Stomach (tissue), 9 donors: ENCODE measurements around the gene TMEM245. TPM values are rescaled to one million over a fixed set of nuclear protein-coding genes. Genes with fewer than 3 reads are reported as not detected.

Source experiments
- DNase-seq, 2 donors: peaks; one replicate each; pipeline versions ENCODE4 v3.0.0 to v3.0.0-alpha.2; 2013 to 2019
- H3K27ac ChIP-seq, 5 donors: fragments of 200-600 bp in 4 of 5; sonication (generic) in 4 of 5; one replicate each; pipeline ENCODE4 v1.5.1; 2013 to 2019; ENCODE audit warnings: mild to moderate bottlenecking in 1 of 5, moderate library complexity in 1 of 5
- H3K27me3 ChIP-seq, 3 donors: fragments of 200-600 bp; sonication (generic); one replicate each; pipeline ENCODE4 v1.5.1; 2017 to 2019; ENCODE audit warnings: mixed run types in 1 of 3
- H3K36me3 ChIP-seq, 4 donors: fragments of 200-600 bp; sonication (generic); 1 replicate in 3 of 4; 2 replicates in 1 of 4; pipeline ENCODE4 v1.5.1; 2016 to 2019
- H3K4me1 ChIP-seq, 4 donors: fragments of 200-600 bp; sonication (generic); one replicate each; pipeline ENCODE4 v1.5.1; 2016 to 2019
- H3K4me3 ChIP-seq, 4 donors: fragments of 200-600 bp; sonication (generic) in 3 of 4; one replicate each; pipeline ENCODE4 v1.5.1; 2016 to 2019; ENCODE audit warnings: mild to moderate bottlenecking in 1 of 4
- H3K9me3 ChIP-seq, 4 donors: fragments of 200-600 bp; sonication (generic); one replicate each; pipeline ENCODE4 v1.5.1; 2016 to 2019
- CTCF ChIP-seq, 7 experiments: fragments of 450-650 bp in 4 of 7; fragments of 200-600 bp in 3 of 7; sonication (generic) in 3 of 7; IDR thresholded peaks; one replicate each; pipeline ENCODE4 v1.5.1; 2016 to 2019; ENCODE audit warnings: antibody characterized with exemption in 7 of 7, control low read depth in 2 of 7, mild to moderate bottlenecking in 1 of 7
- EP300 ChIP-seq: sonication (generic); formaldehyde crosslinking; IDR thresholded peaks from one replicate; pipeline ENCODE4 v1.6.1; 2017; ENCODE audit warnings: antibody characterized with exemption
- POLR2A ChIP-seq, 4 donors: fragments of 450-650 bp; IDR thresholded peaks; one replicate each; pipeline ENCODE4 v1.6.1; 2016; ENCODE audit warnings: antibody characterized with exemption in 4 of 4, control low read depth in 2 of 4, mild to moderate bottlenecking in 1 of 4, moderate library complexity in 1 of 4
- POLR2AphosphoS5 ChIP-seq, 3 donors: sonication (generic); formaldehyde crosslinking; IDR thresholded peaks; one replicate each; pipeline ENCODE4 v1.6.1; 2016; ENCODE audit warnings: antibody characterized with exemption in 3 of 3
- WGBS, 5 donors: extraction: QIAGEN DNeasy Blood & Tissue Kit in 3 of 5; methylation state at CpG; one replicate each; pipeline versions ENCODE4 v1.1.5 to v1.1.7; 2013 to 2018; 5-methylcytosine and 5-hydroxymethylcytosine counted together
- intact Hi-C: fragments of 100-400 bp; cut with DNase I; formaldehyde crosslinking; loops from one replicate; pipeline ENCODE4 v1.15.1; 2023; ENCODE audit warnings: low total_unique reads
- polyA plus RNA-seq, 3 donors: library from polyadenylated mRNA; stranded (reverse); fragments of 200-250 nt; gene quantifications; one replicate each; pipeline ENCODE4 v1.2.3, GENCODE V29; 2013
- total RNA-seq, 5 donors: library from RNA; depleted of rRNA; stranded (reverse); fragments of >200 nt; gene quantifications; one replicate each; pipeline versions ENCODE4 v1.1.0 to v1.2.3, GENCODE V29; 2014 to 2016
- donor health status: healthy with polysubstance abuse.
- donor health status: Bipolar disorder and iron deficiency.
- donor health status: healthy.

Gene TMEM245
- total and polyA plus RNA-seq, 8 donors, result 4.0 to 107 (median 35.5) TPM

GRCh38 chr9:109051733-109052132 lies 68.0 kb downstream of the TMEM245 start:
- no peak for DNase-seq
- Histone ChIP-seq H3K27me3 (no peaks in the 10 kb centered on the region), H3K36me3 (peaks cover 49 to 97% (median 96%) of the 10 kb centered on the region in 4 donors), H3K4me3 (no peak overlapping the region), H3K27ac (no peak overlapping the region), H3K9me3 (no peaks in the 10 kb centered on the region), H3K4me1 (peaks cover 0 to 11% (median 0%) of the 10 kb centered on the region in 4 donors)
- TF ChIP-seq EP300 (no peak), POLR2AphosphoS5 (IDR thresholded peaks at IDR 0.05) (no peak), CTCF (IDR thresholded peaks at IDR 0.05) (no peak), POLR2A (IDR thresholded peaks at IDR 0.05) (no peak)
- WGBS, 5 donors, result 77 to 90% (median 85%) methylated on average over 1 of the region's 1 CpG
- intact Hi-C loops, result no loop called here

- H3K36me3 ChIP-seq, result peaks cover 51 to 97% (median 96%) of the 10 kb centered on the region in 4 donors
- no peaks in the 10 kb centered on the region for H3K27me3 ChIP-seq
- H3K27ac ChIP-seq, result no peak overlapping the region
- 78 to 80% (median 80%) methylated on average over 7 of the region's 7 CpGs for whole genome bisulfite sequencing, 5 donors
- H3K9me3 ChIP-seq, result no peaks in the 10 kb centered on the region
- no peak overlapping the region for H3K4me3 ChIP-seq
- H3K4me1 ChIP-seq, result peaks cover 0 to 11% (median 0%) of the 10 kb centered on the region in 4 donors
- DNase-seq, result no peak
- intact Hi-C loops, result no loop called here
- TF ChIP-seq EP300 (no peak), CTCF (IDR thresholded peaks at IDR 0.05) (no peak), POLR2A (IDR thresholded peaks at IDR 0.05) (no peak), POLR2AphosphoS5 (IDR thresholded peaks at IDR 0.05) (no peak)
Measured at GRCh38 chr9:109050444-109050843, 69.3 kb downstream of the TMEM245 start.

- intact Hi-C loops, result no loop called here
- no peaks in the 10 kb centered on the region for H3K27me3 ChIP-seq
- H3K4me1 ChIP-seq, result peaks cover 0 to 6% (median 0%) of the 10 kb centered on the region in 4 donors
- no peaks in the 10 kb centered on the region for H3K9me3 ChIP-seq
- DNase-seq, result no peak
- no peak overlapping the region for H3K27ac ChIP-seq
- no peak overlapping the region for H3K4me3 ChIP-seq
- H3K36me3 ChIP-seq, result peaks cover 49 to 100% (median 97%) of the 10 kb centered on the region in 4 donors
- 79 to 91% (median 88%) methylated on average over 3 of the region's 3 CpGs for WGBS, 5 donors
- no peak for TF ChIP-seq POLR2A (IDR thresholded peaks at IDR 0.05)
Measured at GRCh38 chr9:109048822-109049221, 70.9 kb downstream of the TMEM245 start.

- 85 to 97% (median 96%) methylated on average over 2 of the region's 2 CpGs for WGBS, 5 donors
- peaks cover 49 to 99% (median 96%) of the 10 kb centered on the region in 4 donors for H3K36me3 ChIP-seq
- intact Hi-C loops, result no loop called here
- H3K27me3 ChIP-seq, result no peaks in the 10 kb centered on the region
- no peak overlapping the region for H3K4me3 ChIP-seq
- H3K9me3 ChIP-seq, result no peaks in the 10 kb centered on the region
- H3K4me1 ChIP-seq, result no peaks in the 10 kb centered on the region
- TF ChIP-seq CTCF (IDR thresholded peaks at IDR 0.05), result no peak
- no peak for TF ChIP-seq POLR2AphosphoS5 (IDR thresholded peaks at IDR 0.05)
- TF ChIP-seq EP300, result no peak
- no peak for TF ChIP-seq POLR2A (IDR thresholded peaks at IDR 0.05)
- H3K27ac ChIP-seq, result no peak overlapping the region
- no peak for DNase-seq
Measured at GRCh38 chr9:109047259-109047658, 72.5 kb downstream of the TMEM245 start.

- 81 to 92% (median 87%) methylated on average over 1 of the region's 1 CpG for WGBS, 5 donors
- intact Hi-C loops, result no loop called here
- H3K27me3 ChIP-seq, result no peaks in the 10 kb centered on the region
- peaks cover 43 to 98% (median 95%) of the 10 kb centered on the region in 4 donors for H3K36me3 ChIP-seq
- no peaks in the 10 kb centered on the region for H3K4me1 ChIP-seq
- no peak for DNase-seq
- H3K4me3 ChIP-seq, result no peak overlapping the region
- no peak overlapping the region for H3K27ac ChIP-seq
- TF ChIP-seq POLR2AphosphoS5 (IDR thresholded peaks at IDR 0.05) (no peak), CTCF (IDR thresholded peaks at IDR 0.05) (no peak), EP300 (no peak)
- no peaks in the 10 kb centered on the region for H3K9me3 ChIP-seq
Measured at GRCh38 chr9:109046346-109046745, 73.4 kb downstream of the TMEM245 start.
